ENCODE results near the gene HACL1. TPM values are rescaled to one million over a fixed set of nuclear protein-coding genes. Genes with fewer than 3 reads are reported as not detected.
A peak's percentile ranks its signal among the peaks of the same experiment; 100 is the strongest.

The HACL1 gene
- polyA plus RNA-seq, 1 of the 3 experiments (the other 2 are of a cell fraction), result 15.1 TPM

DNA sequence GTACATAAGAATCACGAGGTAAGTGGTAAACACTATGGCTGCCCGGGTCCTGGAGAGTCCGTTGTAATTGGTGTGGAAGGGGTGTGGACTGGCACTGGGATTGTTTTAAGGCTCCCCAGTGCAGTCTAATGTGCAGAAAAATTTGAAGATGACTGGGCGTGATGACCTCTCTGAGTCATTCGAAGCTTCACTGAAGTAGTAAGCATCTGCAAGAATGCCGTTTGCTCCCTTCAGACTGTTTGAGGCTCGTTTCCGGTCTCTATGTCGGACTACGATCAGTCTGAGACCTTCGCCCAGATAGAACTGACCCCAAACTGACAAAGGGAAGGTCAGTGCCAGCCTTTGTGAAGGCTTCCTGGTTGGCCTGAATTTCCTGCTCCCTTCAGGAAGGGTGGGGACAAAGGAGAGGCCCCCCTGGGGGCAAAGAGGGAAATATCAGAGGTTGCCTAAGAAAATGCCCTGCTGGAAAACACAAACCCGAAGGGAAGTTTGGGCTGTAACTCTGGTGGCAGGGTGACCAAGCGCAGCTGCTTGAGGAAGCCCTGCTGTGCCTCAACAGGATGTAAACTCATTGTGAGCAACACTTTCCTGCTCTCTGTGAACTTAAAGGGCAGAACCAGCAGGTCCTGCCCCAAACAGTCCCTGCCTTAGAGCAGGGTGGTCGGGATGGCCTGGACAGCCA lies 34.8 kb upstream of the HACL1 start (continued):
- peak; percentile 58 for TF ChIP-seq NFIC (IDR thresholded peaks at IDR 0.05; ENCODE audit: borderline replicate concordance)
- no peak for TF ChIP-seq RCOR1 (IDR thresholded peaks at IDR 0.05; ENCODE audit: low read length)
- no peak for TF ChIP-seq RFX5 (IDR thresholded peaks at IDR 0.05; ENCODE audit: low read length)
- peak; percentile 42; the same call in 1 of the 2 replicates for TF ChIP-seq TAF1 (IDR thresholded peaks at IDR 0.05; ENCODE audit: borderline replicate concordance, low read depth, low read length)
- TF ChIP-seq JUND (IDR thresholded peaks at IDR 0.05), result peak; percentile 87
- TF ChIP-seq MXI1 (IDR thresholded peaks at IDR 0.05; ENCODE audit: low read depth, low read length), result no peak
- TF ChIP-seq FOSL2 (IDR thresholded peaks at IDR 0.05; ENCODE audit: borderline replicate concordance, low read depth), result peak; percentile 96
- no peak for TF ChIP-seq EZH2phosphoT487 (IDR thresholded peaks at IDR 0.05; ENCODE audit: borderline replicate concordance, low read depth)
- TF ChIP-seq, protein P1, sequence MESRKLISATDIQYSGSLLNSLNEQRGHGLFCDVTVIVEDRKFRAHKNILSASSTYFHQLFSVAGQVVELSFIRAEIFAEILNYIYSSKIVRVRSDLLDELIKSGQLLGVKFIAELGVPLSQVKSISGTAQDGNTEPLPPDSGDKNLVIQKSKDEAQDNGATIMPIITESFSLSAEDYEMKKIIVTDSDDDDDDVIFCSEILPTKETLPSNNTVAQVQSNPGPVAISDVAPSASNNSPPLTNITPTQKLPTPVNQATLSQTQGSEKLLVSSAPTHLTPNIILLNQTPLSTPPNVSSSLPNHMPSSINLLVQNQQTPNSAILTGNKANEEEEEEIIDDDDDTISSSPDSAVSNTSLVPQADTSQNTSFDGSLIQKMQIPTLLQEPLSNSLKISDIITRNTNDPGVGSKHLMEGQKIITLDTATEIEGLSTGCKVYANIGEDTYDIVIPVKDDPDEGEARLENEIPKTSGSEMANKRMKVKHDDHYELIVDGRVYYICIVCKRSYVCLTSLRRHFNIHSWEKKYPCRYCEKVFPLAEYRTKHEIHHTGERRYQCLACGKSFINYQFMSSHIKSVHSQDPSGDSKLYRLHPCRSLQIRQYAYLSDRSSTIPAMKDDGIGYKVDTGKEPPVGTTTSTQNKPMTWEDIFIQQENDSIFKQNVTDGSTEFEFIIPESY (IDR thresholded peaks at IDR 0.05; ENCODE audit: borderline replicate concordance, low read depth), result no peak; the same call in 1 of the 2 replicates
- peak; percentile 92; the same call in 1 of the 2 replicates for TF ChIP-seq RXRA (IDR thresholded peaks at IDR 0.05; ENCODE audit: borderline replicate concordance, low read depth)

DNA sequence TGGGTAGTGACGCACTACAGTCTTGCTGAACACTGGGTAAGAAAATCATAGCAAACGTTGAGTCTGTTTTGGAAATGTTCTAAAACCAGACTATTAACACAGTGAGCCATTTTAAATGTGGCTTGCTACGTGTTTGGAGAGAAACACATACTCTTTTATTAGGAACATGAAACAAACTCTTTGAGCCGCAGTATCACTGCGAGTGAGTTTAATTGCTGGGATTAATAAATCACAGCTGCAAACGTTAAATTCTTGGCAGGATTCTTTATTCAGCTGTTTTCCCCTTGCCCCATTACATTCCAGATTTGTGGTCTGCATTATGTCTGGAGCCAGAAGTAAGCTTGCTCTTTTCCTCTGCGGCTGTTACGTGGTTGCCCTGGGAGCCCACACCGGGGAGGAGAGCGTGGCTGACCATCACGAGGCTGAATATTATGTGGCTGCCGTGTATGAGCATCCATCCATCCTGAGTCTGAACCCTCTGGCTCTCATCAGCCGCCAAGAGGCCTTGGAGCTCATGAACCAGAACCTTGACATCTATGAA lies 33.8 kb upstream of the HACL1 start:
- Histone ChIP-seq H3K36me3 (replicated peaks in 1 of 2; ENCODE audit: control insufficient read depth in 1 of 2, insufficient read depth in 2 of 2, low read length in 1 of 2) (no peaks in the 10 kb centered on the region), H3K27me3 (ENCODE audit: insufficient read depth) (no peaks in the 10 kb centered on the region), H4K20me1 (ENCODE audit: insufficient read depth) (no peaks in the 10 kb centered on the region), H3K4me1 (ENCODE audit: control insufficient read depth in 1 of 2, insufficient read depth in 2 of 2, low read depth in 1 of 2, low read length in 1 of 2) (peaks cover 45 to 46% of the 10 kb centered on the region in 2 experiments), H3K27ac (ENCODE audit: low read depth in 2 of 2, low read length in 1 of 2) (peak overlapping the region; percentile 92 to 99), H2AFZ (ENCODE audit: low read depth) (no peak overlapping the region), H3K79me2 (ENCODE audit: insufficient read depth) (peaks cover 12% of the 10 kb centered on the region; the same call in 1 of the 2 replicates), H3K9me2 (no peaks in the 10 kb centered on the region), H3F3A (replicated peaks; ENCODE audit: insufficient read depth) (peaks cover 79% of the 10 kb centered on the region), H3K9ac (peak overlapping the region; percentile 85), H3K4me3 (ENCODE audit: low read depth in 2 of 2, low read length in 1 of 2) (no peak overlapping the region), H3K9me3 (no peaks in the 10 kb centered on the region), H3K4me2 (peak overlapping the region; percentile 64)
- POLR2A ChIA-PET, result interaction anchor here (0.7 kb wide), 1 partner anchor 11 kb away, joined by 4 read pairs; no protein-coding TSS in a partner anchor
- peak; percentile 33 for DNase-seq
- 40% methylated on average over 8 of the region's 13 CpGs for WGBS (ENCODE audit: low lambda C conversion rate)
- CTCF ChIA-PET, result interaction anchor here (0.7 to 2.0 kb wide), 6 partner anchors 8 to 543 kb away, joined by 3 to 7 read pairs (median 5); no protein-coding TSS in a partner anchor
- TF ChIP-seq GABPA (IDR thresholded peaks at IDR 0.05; ENCODE audit: low read depth), result no peak
- no peak for TF ChIP-seq YY1 (IDR thresholded peaks at IDR 0.05; ENCODE audit: low read depth)
- TF ChIP-seq RAD21 (IDR thresholded peaks at IDR 0.05; ENCODE audit: low read length), result no peak
- no peak for TF ChIP-seq SMC3 (IDR thresholded peaks at IDR 0.05; ENCODE audit: low read depth, low read length)
- TF ChIP-seq, protein P1 (IDR thresholded peaks at IDR 0.05; ENCODE audit: borderline replicate concordance, low read depth), result 0 out of 2 replicates have a peak, but pooled peaks have one; percentile 30
- TF ChIP-seq, protein P2, sequence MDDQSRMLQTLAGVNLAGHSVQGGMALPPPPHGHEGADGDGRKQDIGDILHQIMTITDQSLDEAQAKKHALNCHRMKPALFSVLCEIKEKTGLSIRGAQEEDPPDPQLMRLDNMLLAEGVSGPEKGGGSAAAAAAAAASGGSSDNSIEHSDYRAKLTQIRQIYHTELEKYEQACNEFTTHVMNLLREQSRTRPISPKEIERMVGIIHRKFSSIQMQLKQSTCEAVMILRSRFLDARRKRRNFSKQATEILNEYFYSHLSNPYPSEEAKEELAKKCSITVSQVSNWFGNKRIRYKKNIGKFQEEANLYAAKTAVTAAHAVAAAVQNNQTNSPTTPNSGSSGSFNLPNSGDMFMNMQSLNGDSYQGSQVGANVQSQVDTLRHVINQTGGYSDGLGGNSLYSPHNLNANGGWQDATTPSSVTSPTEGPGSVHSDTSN (IDR thresholded peaks at IDR 0.05), result peak; percentile 89
- TF ChIP-seq JUND (IDR thresholded peaks at IDR 0.05), result peak; percentile 67
- TF ChIP-seq, protein P3, sequence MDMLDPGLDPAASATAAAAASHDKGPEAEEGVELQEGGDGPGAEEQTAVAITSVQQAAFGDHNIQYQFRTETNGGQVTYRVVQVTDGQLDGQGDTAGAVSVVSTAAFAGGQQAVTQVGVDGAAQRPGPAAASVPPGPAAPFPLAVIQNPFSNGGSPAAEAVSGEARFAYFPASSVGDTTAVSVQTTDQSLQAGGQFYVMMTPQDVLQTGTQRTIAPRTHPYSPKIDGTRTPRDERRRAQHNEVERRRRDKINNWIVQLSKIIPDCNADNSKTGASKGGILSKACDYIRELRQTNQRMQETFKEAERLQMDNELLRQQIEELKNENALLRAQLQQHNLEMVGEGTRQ (IDR thresholded peaks at IDR 0.05; ENCODE audit: borderline replicate concordance, low read depth, low read length), result no peak
- TF ChIP-seq, protein P4, sequence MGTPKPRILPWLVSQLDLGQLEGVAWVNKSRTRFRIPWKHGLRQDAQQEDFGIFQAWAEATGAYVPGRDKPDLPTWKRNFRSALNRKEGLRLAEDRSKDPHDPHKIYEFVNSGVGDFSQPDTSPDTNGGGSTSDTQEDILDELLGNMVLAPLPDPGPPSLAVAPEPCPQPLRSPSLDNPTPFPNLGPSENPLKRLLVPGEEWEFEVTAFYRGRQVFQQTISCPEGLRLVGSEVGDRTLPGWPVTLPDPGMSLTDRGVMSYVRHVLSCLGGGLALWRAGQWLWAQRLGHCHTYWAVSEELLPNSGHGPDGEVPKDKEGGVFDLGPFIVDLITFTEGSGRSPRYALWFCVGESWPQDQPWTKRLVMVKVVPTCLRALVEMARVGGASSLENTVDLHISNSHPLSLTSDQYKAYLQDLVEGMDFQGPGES (IDR thresholded peaks at IDR 0.05; ENCODE audit: low read depth, low read length), result no peak
- TF ChIP-seq ELF1 (IDR thresholded peaks at IDR 0.05), result no peak
- TF ChIP-seq TEAD4 (IDR thresholded peaks at IDR 0.05; ENCODE audit: borderline replicate concordance, insufficient read depth), result peak; percentile 88
- no peak for TF ChIP-seq MXI1 (IDR thresholded peaks at IDR 0.05; ENCODE audit: low read depth, low read length)
- TF ChIP-seq, protein P5, sequence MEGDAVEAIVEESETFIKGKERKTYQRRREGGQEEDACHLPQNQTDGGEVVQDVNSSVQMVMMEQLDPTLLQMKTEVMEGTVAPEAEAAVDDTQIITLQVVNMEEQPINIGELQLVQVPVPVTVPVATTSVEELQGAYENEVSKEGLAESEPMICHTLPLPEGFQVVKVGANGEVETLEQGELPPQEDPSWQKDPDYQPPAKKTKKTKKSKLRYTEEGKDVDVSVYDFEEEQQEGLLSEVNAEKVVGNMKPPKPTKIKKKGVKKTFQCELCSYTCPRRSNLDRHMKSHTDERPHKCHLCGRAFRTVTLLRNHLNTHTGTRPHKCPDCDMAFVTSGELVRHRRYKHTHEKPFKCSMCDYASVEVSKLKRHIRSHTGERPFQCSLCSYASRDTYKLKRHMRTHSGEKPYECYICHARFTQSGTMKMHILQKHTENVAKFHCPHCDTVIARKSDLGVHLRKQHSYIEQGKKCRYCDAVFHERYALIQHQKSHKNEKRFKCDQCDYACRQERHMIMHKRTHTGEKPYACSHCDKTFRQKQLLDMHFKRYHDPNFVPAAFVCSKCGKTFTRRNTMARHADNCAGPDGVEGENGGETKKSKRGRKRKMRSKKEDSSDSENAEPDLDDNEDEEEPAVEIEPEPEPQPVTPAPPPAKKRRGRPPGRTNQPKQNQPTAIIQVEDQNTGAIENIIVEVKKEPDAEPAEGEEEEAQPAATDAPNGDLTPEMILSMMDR (IDR thresholded peaks at IDR 0.05), result no peak
- TF ChIP-seq POLR2AphosphoS5 (IDR thresholded peaks at IDR 0.05; ENCODE audit: low read depth, low read length), result peak; percentile 91; the same call in 1 of the 2 replicates
